IMR-90 (cell line): ENCODE results near the gene AMZ2. TPM values are rescaled to one million over a fixed set of nuclear protein-coding genes. Genes with fewer than 3 reads are reported as not detected.

Experiments used
- ATAC-seq: fragments of 200-7000 bp; cut with Tn5 transposase; 2 replicates; pipeline ENCODE4 v1.9.1; 2020; ENCODE audit warnings: low read depth, mild to moderate bottlenecking, moderate library complexity
- BruUV-seq: library from RNA; stranded (reverse); fragments of 400-500 nt; replicated peaks from 2 replicates; lab custom pipeline; 2021; lab: Mats Ljungman, UMichigan
- CTCF ChIA-PET: fragments of 300-600 bp; formaldehyde crosslinking; extraction: SDS; loops from one replicate; lab custom pipeline; 2021; ENCODE audit warnings: antibody characterized with exemption; lab: Yijun Ruan, JAX
- POLR2A ChIA-PET: fragments of 300-600 bp; sonication (Branson Sonifier 250); formaldehyde crosslinking; loops from one replicate; lab custom pipeline; 2022; ENCODE audit warnings: antibody characterized with exemption; ENCODE audit not compliant: unreplicated experiment; lab: Charles Lee
- DNase-seq: peaks from one replicate; pipeline ENCODE4 v3.0.0; 2013
- H2AFZ ChIP-seq: replicated peaks from 2 replicates; pipeline ENCODE3; 2013; ENCODE audit warnings: low read length, mild to moderate bottlenecking; ENCODE audit not compliant: poor library complexity
- H2AK5ac ChIP-seq: 2 replicates; pipeline ENCODE4 v1.6.1; 2013; ENCODE audit warnings: low read depth, low read length, inconsistent platforms
- H2AK9ac ChIP-seq: replicated peaks from 2 replicates; pipeline ENCODE3; 2013; ENCODE audit warnings: mild to moderate bottlenecking, low read depth, low read length, moderate library complexity; ENCODE audit not compliant: poor library complexity
- H2BK120ac ChIP-seq: 2 replicates; pipeline ENCODE4 v1.6.1; 2013; ENCODE audit warnings: low read depth, low read length, inconsistent platforms
- H2BK15ac ChIP-seq: 3 replicates; pipeline ENCODE4 v1.6.1; 2013; ENCODE audit warnings: low read depth, low read length, inconsistent platforms
- H2BK20ac ChIP-seq: 2 replicates; pipeline ENCODE4 v1.6.1; 2013; ENCODE audit warnings: low read depth, mild to moderate bottlenecking, inconsistent platforms, low read length, moderate library complexity
- H2BK5ac ChIP-seq: 2 replicates; pipeline ENCODE4 v1.6.1; 2013; ENCODE audit warnings: mild to moderate bottlenecking, low read depth, low read length, inconsistent platforms; ENCODE audit not compliant: poor library complexity, severe bottlenecking
- H3K14ac ChIP-seq: replicated peaks from 2 replicates; pipeline ENCODE4 v1.6.1; 2013; ENCODE audit warnings: low read depth, low read length, inconsistent platforms
- H3K18ac ChIP-seq: 2 replicates; pipeline ENCODE4 v1.6.1; 2013; ENCODE audit warnings: low read depth, low read length, control low read depth
- H3K23ac ChIP-seq: 2 replicates; pipeline ENCODE4 v1.6.1; 2013; ENCODE audit warnings: low read depth, low read length, inconsistent platforms
- H3K27ac ChIP-seq: 2 replicates; pipeline ENCODE4 v1.5.1; 2013; ENCODE audit warnings: mild to moderate bottlenecking, control low read depth, low read length; ENCODE audit not compliant: insufficient read depth
- H3K27me3 ChIP-seq: 2 replicates; pipeline ENCODE4 v1.6.1; 2013; ENCODE audit warnings: low read length; ENCODE audit not compliant: control insufficient read depth, insufficient read depth
- H3K36me3 ChIP-seq: 2 replicates; pipeline ENCODE4 v1.6.1; 2013; ENCODE audit warnings: low read length, mixed read lengths; ENCODE audit not compliant: control insufficient read depth, insufficient read depth
- H3K4ac ChIP-seq: 2 replicates; pipeline ENCODE4 v1.6.1; 2013; ENCODE audit warnings: low read depth, low read length, inconsistent platforms
- H3K4me1 ChIP-seq: 2 replicates; pipeline ENCODE4 v1.6.1; 2013; ENCODE audit warnings: low read length, mixed read lengths; ENCODE audit not compliant: control insufficient read depth, insufficient read depth
- H3K4me2 ChIP-seq: 2 replicates; pipeline ENCODE4 v1.6.1; 2013; ENCODE audit warnings: low read depth, mild to moderate bottlenecking, control low read depth, low read length, moderate library complexity
- H3K4me3 ChIP-seq: 2 replicates; pipeline ENCODE4 v1.5.1; 2013; ENCODE audit warnings: low read depth, mild to moderate bottlenecking, control low read depth, low read length, moderate library complexity; ENCODE audit not compliant: insufficient read depth
- H3K56ac ChIP-seq: 2 replicates; pipeline ENCODE4 v1.6.1; 2013; ENCODE audit warnings: low read length, inconsistent platforms; ENCODE audit not compliant: insufficient read depth; ENCODE audit errors: extremely low read depth
- H3K79me1 ChIP-seq, 2 experiments: 2 replicates each; pipeline ENCODE4 v1.6.1; 2013; ENCODE audit warnings: low read length in 2 of 2, inconsistent platforms in 1 of 2, low read depth in 1 of 2
- H3K9ac ChIP-seq: 2 replicates; pipeline ENCODE4 v1.6.1; 2013; ENCODE audit warnings: low read depth, low read length, control low read depth
- H3K9me1 ChIP-seq: 2 replicates; pipeline ENCODE4 v1.6.1; 2013; ENCODE audit warnings: low read length, inconsistent platforms; ENCODE audit not compliant: insufficient read depth
- H3K9me3 ChIP-seq: 2 replicates; pipeline ENCODE4 v1.6.1; 2013; ENCODE audit warnings: low read length; ENCODE audit not compliant: control insufficient read depth, insufficient read depth
- H4K20me1 ChIP-seq: 2 replicates; pipeline ENCODE4 v1.6.1; 2013; ENCODE audit warnings: low read length, inconsistent platforms; ENCODE audit not compliant: insufficient read depth
- H4K5ac ChIP-seq: 2 replicates; pipeline ENCODE4 v1.6.1; 2013; ENCODE audit warnings: mild to moderate bottlenecking, low read depth, low read length, control low read depth
- H4K8ac ChIP-seq, 2 experiments: 2 replicates each; pipeline ENCODE4 v1.6.1; 2013; ENCODE audit warnings: low read depth in 2 of 2, low read length in 2 of 2, control low read depth in 1 of 2, inconsistent platforms in 1 of 2
- H4K91ac ChIP-seq: 2 replicates; pipeline ENCODE4 v1.6.1; 2013; ENCODE audit warnings: low read depth, low read length, inconsistent platforms; ENCODE audit not compliant: insufficient read depth
- ELK1 ChIP-seq: fragments of 150-350 bp; IDR thresholded peaks from 2 replicates; pipeline ENCODE4 v1.6.1; 2016; ENCODE audit warnings: low read depth, mild to moderate bottlenecking, low read length, moderate library complexity, borderline replicate concordance
- MAFK ChIP-seq: IDR thresholded peaks from 2 replicates; pipeline ENCODE4 v1.6.1; 2012; ENCODE audit warnings: low read depth, low read length, improper control_type of control experiment
- RAD21 ChIP-seq: IDR thresholded peaks from 2 replicates; pipeline ENCODE4 v1.6.1; 2012; ENCODE audit warnings: low read length, improper control_type of control experiment
- RCOR1 ChIP-seq: IDR thresholded peaks from 2 replicates; pipeline ENCODE4 v1.6.1; 2012; ENCODE audit warnings: mild to moderate bottlenecking, low read length, improper control_type of control experiment; ENCODE audit not compliant: insufficient replicate concordance
- WGBS, 2 experiments: methylation state at CpG; one replicate each; pipeline versions ENCODE4 v1.1.5 to v1.1.7; 2013; ENCODE audit warnings: missing lambda C conversion rate in 2 of 2; ENCODE audit not compliant: insufficient read length in 1 of 2; ENCODE audit errors: extremely low coverage in 2 of 2; 5-methylcytosine and 5-hydroxymethylcytosine counted together
- dilution Hi-C: fragments of 300-500 bp; cut with HindIII; formaldehyde crosslinking; loops from one replicate; pipeline ENCODE4 v1.14.3; 2018; ENCODE audit warnings: low sequenced_read_pairs; ENCODE audit not compliant: unreplicated experiment
- in situ Hi-C: fragments of 300-500 bp; cut with MboI; formaldehyde crosslinking; loops from 3 replicates; pipeline ENCODE4 v1.14.3; 2019; ENCODE audit warnings: low sequenced_read_pairs, inconsistent platforms, mixed read lengths
- intact Hi-C: fragments of 100-400 bp; cut with micrococcal nuclease; formaldehyde crosslinking; loops from 2 replicates; pipeline ENCODE4 v1.10.0; 2022
- polyA plus RNA-seq, 3 experiments: library from polyadenylated mRNA; depleted of rRNA; stranded (reverse); fragments of >200 nt; gene quantifications; 2 replicates each; pipeline ENCODE4 v1.2.3, GENCODE V29; 2012; ENCODE audit warnings: low replicate concordance in 1 of 3
- total RNA-seq: library from RNA; depleted of rRNA; stranded (reverse); fragments of >200 nt; gene quantifications from 2 replicates; pipeline ENCODE4 v1.2.3, GENCODE V29; 2012

The AMZ2 gene
- total and polyA plus RNA-seq, 2 of the 4 experiments (the other 2 are of a cell fraction): 65.4 to 90.2 TPM

- Histone ChIP-seq H3K27ac (peak overlapping the region; percentile 67), H3K9ac (peak overlapping the region; percentile 93)
Observed at GRCh38 chr17:68205808-68206720, 41.8 kb upstream of the AMZ2 start.

More at GRCh38 chr17:68205808-68206720, 41.8 kb upstream of the AMZ2 start:
- Histone ChIP-seq H3K4me1 (no peaks in the 10 kb centered on the region), H4K20me1 (no peaks in the 10 kb centered on the region), H3K18ac (peak overlapping the region; percentile 84), H2AK9ac (no peak overlapping the region), H2BK15ac (no peak overlapping the region), H3K14ac (peak overlapping the region; percentile 82), H3K23ac (peak overlapping the region; percentile 87), H4K91ac (peak overlapping the region; percentile 39; the same call in 1 of the 2 replicates), H3K27me3 (peaks cover 4% of the 10 kb centered on the region; the same call in 1 of the 2 replicates), H3K4ac (peak overlapping the region; percentile 79), H2AFZ (peak overlapping the region; percentile 99), H4K5ac (peak overlapping the region; percentile 83), H3K4me2 (peak overlapping the region; percentile 97), H2AK5ac (no peak overlapping the region), H2BK5ac (no peak overlapping the region), H3K56ac (no peak overlapping the region), H3K9me3 (no peaks in the 10 kb centered on the region), H3K9me1 (no peaks in the 10 kb centered on the region), H3K79me1 (peaks cover 3 to 11% of the 10 kb centered on the region in 2 experiments), H2BK120ac (peak overlapping the region; percentile 54), H3K4me3 (peak overlapping the region; percentile 99), H4K8ac (peak overlapping the region; percentile 73 to 75; a peak in 2 of 4 replicates), H3K36me3 (peaks cover 5% of the 10 kb centered on the region; the same call in 1 of the 2 replicates), H2BK20ac (no peak overlapping the region)
- CTCF ChIA-PET: interaction anchor here (0.6 kb wide), 1 partner anchor 259 kb away, joined by 3 read pairs; no protein-coding TSS in a partner anchor
- no peak for DNase-seq
- ATAC-seq: peak; percentile 61
- BruUV-seq: no TSS peak
- in situ Hi-C loops: no loop called here
- POLR2A ChIA-PET: no interaction called here
- TF ChIP-seq ELK1 (no peak), MAFK (no peak), RCOR1 (no peak), RAD21 (no peak)
- WGBS, 2 experiments: no CpG with 5 or more reads among the region's 50 CpGs
- intact Hi-C loops: loop anchor here (10.0 kb wide), 1 partner anchor 211 kb away; the partner anchor contains the start of gene C17orf58
- dilution Hi-C loops: no loop called here
